HG02970 (cell line): ENCODE data around the gene MVP.
"Not testable (repeated sequence)": the region's sequence is repeated elsewhere in the genome, so short reads cannot be mapped to it uniquely, and the experiment has no call there.

ENCODE experiments used
- ATAC-seq: cut with Tn5 transposase; IDR thresholded peaks from one replicate; pipeline ENCODE4 v1.9.1; 2021; ENCODE audit warnings: mild to moderate bottlenecking, moderate library complexity, moderate number of reproducible peaks; ENCODE audit not compliant: unreplicated experiment, low FRiP score

MVP gene

GRCh38 chr16:29868396-29869009, 48.2 kb downstream of the MVP start:
- no peak for ATAC-seq

GRCh38 chr16:29869067-29869466, 48.8 kb downstream of the MVP start:
- not testable (repeated sequence) for ATAC-seq

- ATAC-seq, result no peak
Observed at GRCh38 chr16:29871822-29872546, 51.7 kb downstream of the MVP start.

- no peak for ATAC-seq
Observed at GRCh38 chr16:29873319-29873718, 53.1 kb downstream of the MVP start.

GRCh38 chr16:29875206-29875605, 54.9 kb downstream of the MVP start:
- no peak for ATAC-seq

GRCh38 chr16:29876217-29876593, 55.9 kb downstream of the MVP start:
- ATAC-seq, result no peak

- no peak for ATAC-seq
Observed at GRCh38 chr16:29876594-29877249, 56.5 kb downstream of the MVP start.

GRCh38 chr16:29877266-29877961, 57.2 kb downstream of the MVP start:
- no peak for ATAC-seq

GRCh38 chr16:29878172-29878571, 57.9 kb downstream of the MVP start:
- ATAC-seq, result no peak

GRCh38 chr16:29881050-29881449, 60.8 kb downstream of the MVP start:
- no peak for ATAC-seq

GRCh38 chr16:29883987-29884386, 63.7 kb downstream of the MVP start:
- no peak for ATAC-seq

GRCh38 chr16:29889372-29889771, 69.1 kb downstream of the MVP start:
- not testable (repeated sequence) for ATAC-seq

- no peak for ATAC-seq
Observed at GRCh38 chr16:29891525-29892457, 71.5 kb downstream of the MVP start.

GRCh38 chr16:29892458-29892813, 72.2 kb downstream of the MVP start:
- no peak for ATAC-seq

GRCh38 chr16:29893553-29893952, 73.3 kb downstream of the MVP start:
- no peak for ATAC-seq

GRCh38 chr16:29894352-29894751, 74.1 kb downstream of the MVP start:
- ATAC-seq, result no peak

GRCh38 chr16:29896841-29897240, 76.6 kb downstream of the MVP start:
- no peak for ATAC-seq

- no peak for ATAC-seq
Observed at GRCh38 chr16:29897333-29897732, 77.1 kb downstream of the MVP start.
